ENCODE data around the gene SNX17.

DNA sequence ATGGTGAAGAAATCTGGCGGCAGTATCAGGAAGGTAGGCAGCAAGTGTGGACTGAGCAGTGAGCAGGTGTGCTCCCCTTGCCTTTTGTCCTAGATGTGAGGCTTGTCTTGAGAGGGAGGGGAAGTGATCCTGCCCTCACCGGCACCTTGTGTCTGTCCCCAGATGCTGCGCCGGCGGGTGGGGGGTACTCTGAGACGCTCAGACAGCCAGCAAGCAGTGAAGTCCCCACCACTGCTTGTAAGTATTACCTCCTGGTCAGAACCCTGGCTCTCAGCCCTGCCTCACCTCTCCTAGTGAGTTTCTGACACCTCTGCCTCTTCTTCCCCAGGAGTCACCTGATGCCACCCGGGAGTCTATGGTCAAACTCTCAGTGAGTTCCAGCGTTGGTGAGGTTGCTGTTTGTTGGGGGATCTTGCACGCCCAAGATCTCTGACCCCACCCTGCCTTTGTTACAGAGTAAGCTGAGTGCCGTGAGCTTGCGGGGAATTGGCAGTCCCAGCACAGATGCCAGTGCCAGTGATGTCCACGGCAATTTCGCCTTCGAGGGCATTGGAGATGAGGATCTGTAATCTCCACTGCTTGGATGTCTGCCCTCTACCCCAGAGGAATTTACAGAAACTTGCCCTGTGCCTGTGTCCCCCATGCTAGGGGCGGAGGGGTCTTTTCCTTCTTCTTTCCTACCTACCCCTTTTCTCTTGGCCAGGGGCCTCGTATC is 5.9 kb downstream of the SNX17 start:
- TF ChIP-seq POLR2A (IDR thresholded peaks at IDR 0.05): no peak
- TF ChIP-seq, protein P1, sequence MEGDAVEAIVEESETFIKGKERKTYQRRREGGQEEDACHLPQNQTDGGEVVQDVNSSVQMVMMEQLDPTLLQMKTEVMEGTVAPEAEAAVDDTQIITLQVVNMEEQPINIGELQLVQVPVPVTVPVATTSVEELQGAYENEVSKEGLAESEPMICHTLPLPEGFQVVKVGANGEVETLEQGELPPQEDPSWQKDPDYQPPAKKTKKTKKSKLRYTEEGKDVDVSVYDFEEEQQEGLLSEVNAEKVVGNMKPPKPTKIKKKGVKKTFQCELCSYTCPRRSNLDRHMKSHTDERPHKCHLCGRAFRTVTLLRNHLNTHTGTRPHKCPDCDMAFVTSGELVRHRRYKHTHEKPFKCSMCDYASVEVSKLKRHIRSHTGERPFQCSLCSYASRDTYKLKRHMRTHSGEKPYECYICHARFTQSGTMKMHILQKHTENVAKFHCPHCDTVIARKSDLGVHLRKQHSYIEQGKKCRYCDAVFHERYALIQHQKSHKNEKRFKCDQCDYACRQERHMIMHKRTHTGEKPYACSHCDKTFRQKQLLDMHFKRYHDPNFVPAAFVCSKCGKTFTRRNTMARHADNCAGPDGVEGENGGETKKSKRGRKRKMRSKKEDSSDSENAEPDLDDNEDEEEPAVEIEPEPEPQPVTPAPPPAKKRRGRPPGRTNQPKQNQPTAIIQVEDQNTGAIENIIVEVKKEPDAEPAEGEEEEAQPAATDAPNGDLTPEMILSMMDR (IDR thresholded peaks at IDR 0.05): no peak
